ENCODE data around the gene DHRS12.

Gene DHRS12

GRCh38 chr13:51746802-51747201 is 57.2 kb downstream of the DHRS12 start:
- H3K27me3 ChIP-seq (ENCODE audit: insufficient read depth, low read length) = no peaks in the 10 kb centered on the region
- no peaks in the 10 kb centered on the region for H3K4me1 ChIP-seq (ENCODE audit: insufficient read depth, low read length, severe bottlenecking)
- no peaks in the 10 kb centered on the region for H3K79me2 ChIP-seq (ENCODE audit: insufficient read depth, low read length)
- H3K9ac ChIP-seq (ENCODE audit: low read length) = no peak overlapping the region
- H3K4me2 ChIP-seq (ENCODE audit: low read length) = no peak overlapping the region
- H3K9me2 ChIP-seq (ENCODE audit: low read depth, low read length) = no peaks in the 10 kb centered on the region
- no peak overlapping the region for H2AFZ ChIP-seq (ENCODE audit: low read length)
- no peaks in the 10 kb centered on the region for H3F3A ChIP-seq (ENCODE audit: insufficient read depth, low read length)
- no peak overlapping the region for H3K27ac ChIP-seq (ENCODE audit: low read depth, low read length, poor library complexity, severe bottlenecking)
- no peak for TF ChIP-seq EZH2 (IDR thresholded peaks at IDR 0.05; ENCODE audit: borderline replicate concordance, low read length)
- TF ChIP-seq CTCF (IDR thresholded peaks at IDR 0.05; ENCODE audit: low read length) = no peak
- peaks cover 4% of the 10 kb centered on the region; the same call in 1 of the 2 replicates for H3K36me3 ChIP-seq (ENCODE audit: insufficient read depth, low read length)
- H3K9me3 ChIP-seq (ENCODE audit: low read length) = peaks cover 4% of the 10 kb centered on the region; the same call in 1 of the 2 replicates
- H3K4me3 ChIP-seq (ENCODE audit: low read depth, low read length, poor library complexity, severe bottlenecking) = no peak overlapping the region
- no peaks in the 10 kb centered on the region for H4K20me1 ChIP-seq (ENCODE audit: insufficient read depth, low read length)

- Histone ChIP-seq H3K27ac (ENCODE audit: low read depth, low read length, poor library complexity, severe bottlenecking) (no peak overlapping the region), H3K9me2 (ENCODE audit: low read depth, low read length) (no peaks in the 10 kb centered on the region), H2AFZ (ENCODE audit: low read length) (no peak overlapping the region), H4K20me1 (ENCODE audit: insufficient read depth, low read length) (no peaks in the 10 kb centered on the region), H3F3A (ENCODE audit: insufficient read depth, low read length) (no peaks in the 10 kb centered on the region), H3K4me2 (ENCODE audit: low read length) (no peak overlapping the region), H3K79me2 (ENCODE audit: insufficient read depth, low read length) (no peaks in the 10 kb centered on the region), H3K9me3 (ENCODE audit: low read length) (peaks cover 4% of the 10 kb centered on the region; the same call in 1 of the 2 replicates), H3K9ac (ENCODE audit: low read length) (no peak overlapping the region), H3K4me3 (ENCODE audit: low read depth, low read length, poor library complexity, severe bottlenecking) (no peak overlapping the region), H3K4me1 (ENCODE audit: insufficient read depth, low read length, severe bottlenecking) (no peaks in the 10 kb centered on the region), H3K36me3 (ENCODE audit: insufficient read depth, low read length) (peaks cover 4% of the 10 kb centered on the region; the same call in 1 of the 2 replicates), H3K27me3 (ENCODE audit: insufficient read depth, low read length) (no peaks in the 10 kb centered on the region)
- TF ChIP-seq EZH2 (IDR thresholded peaks at IDR 0.05; ENCODE audit: borderline replicate concordance, low read length) (no peak), CTCF (IDR thresholded peaks at IDR 0.05; ENCODE audit: low read length) (no peak)
Observed at GRCh38 chr13:51745243-51745642, 58.7 kb downstream of the DHRS12 start.

- no peaks in the 10 kb centered on the region for H3K36me3 ChIP-seq (ENCODE audit: insufficient read depth, low read length)
- no peaks in the 10 kb centered on the region for H3F3A ChIP-seq (ENCODE audit: insufficient read depth, low read length)
- no peak overlapping the region for H3K9ac ChIP-seq (ENCODE audit: low read length)
Observed at GRCh38 chr13:51742611-51743010, 61.4 kb downstream of the DHRS12 start.

More at GRCh38 chr13:51742611-51743010, 61.4 kb downstream of the DHRS12 start:
- Histone ChIP-seq H2AFZ (ENCODE audit: low read length) (no peak overlapping the region), H3K27ac (ENCODE audit: low read depth, low read length, poor library complexity, severe bottlenecking) (no peak overlapping the region), H4K20me1 (ENCODE audit: insufficient read depth, low read length) (no peaks in the 10 kb centered on the region), H3K27me3 (ENCODE audit: insufficient read depth, low read length) (no peaks in the 10 kb centered on the region), H3K9me3 (ENCODE audit: low read length) (no peaks in the 10 kb centered on the region; the same call in 1 of the 2 replicates), H3K79me2 (ENCODE audit: insufficient read depth, low read length) (no peaks in the 10 kb centered on the region), H3K4me2 (ENCODE audit: low read length) (no peak overlapping the region), H3K4me3 (ENCODE audit: low read depth, low read length, poor library complexity, severe bottlenecking) (no peak overlapping the region), H3K9me2 (ENCODE audit: low read depth, low read length) (no peaks in the 10 kb centered on the region), H3K4me1 (ENCODE audit: insufficient read depth, low read length, severe bottlenecking) (no peaks in the 10 kb centered on the region)
- TF ChIP-seq EZH2 (IDR thresholded peaks at IDR 0.05; ENCODE audit: borderline replicate concordance, low read length) (no peak), CTCF (IDR thresholded peaks at IDR 0.05; ENCODE audit: low read length) (no peak)

All from OCI-LY1 (cell line).